Skin of body (tissue), 2 donors: ENCODE results near the gene PTPRD. TPM values are rescaled to one million over a fixed set of nuclear protein-coding genes. Genes with fewer than 3 reads are reported as not detected.

ENCODE experiments used
- DNase-seq: peaks from one replicate; lab custom pipeline; 2025; lab: John Stamatoyannopoulos, UW
- total RNA-seq: library from RNA; depleted of rRNA; stranded (reverse); fragments of >200 nt; gene quantifications from one replicate; pipeline ENCODE4 v1.2.3, GENCODE V29; 2014

The PTPRD gene
- total RNA-seq, 1 donor from 2014 or later = 29.9 TPM

GRCh38 chr9:8832955-8833354 is 1779.8 kb downstream of the PTPRD start:
- DNase-seq = no peak

- DNase-seq = no peak
Observed at GRCh38 chr9:8832386-8832785, 1780.4 kb downstream of the PTPRD start.

GRCh38 chr9:8831568-8831967 is 1781.2 kb downstream of the PTPRD start:
- DNase-seq = no peak

- DNase-seq = no peak
Observed at GRCh38 chr9:8826281-8826680, 1786.5 kb downstream of the PTPRD start.

- DNase-seq = no peak
Observed at GRCh38 chr9:8825585-8826147, 1787.1 kb downstream of the PTPRD start.

- DNase-seq = no peak
Observed at GRCh38 chr9:8823131-8823895, 1789.5 kb downstream of the PTPRD start.

- no peak for DNase-seq
Observed at GRCh38 chr9:8822667-8823025, 1790.2 kb downstream of the PTPRD start.

GRCh38 chr9:8821910-8822666 is 1790.7 kb downstream of the PTPRD start:
- DNase-seq = peak; percentile 29

GRCh38 chr9:8817335-8817734 is 1795.5 kb downstream of the PTPRD start:
- no peak for DNase-seq

GRCh38 chr9:8816361-8816760 is 1796.4 kb downstream of the PTPRD start:
- DNase-seq = no peak

GRCh38 chr9:8815931-8816330 is 1796.9 kb downstream of the PTPRD start:
- no peak for DNase-seq

GRCh38 chr9:8815219-8815618 is 1797.6 kb downstream of the PTPRD start:
- DNase-seq = no peak

GRCh38 chr9:8812888-8813287 is 1799.9 kb downstream of the PTPRD start:
- no peak for DNase-seq

GRCh38 chr9:8809741-8810140 is 1803.1 kb downstream of the PTPRD start:
- DNase-seq = no peak

GRCh38 chr9:8806150-8806549 is 1806.7 kb downstream of the PTPRD start:
- DNase-seq = no peak

GRCh38 chr9:8804613-8805012 is 1808.2 kb downstream of the PTPRD start:
- DNase-seq = no peak

- no peak for DNase-seq
Observed at GRCh38 chr9:8802242-8802641, 1810.6 kb downstream of the PTPRD start.

- no peak for DNase-seq
Observed at GRCh38 chr9:8800196-8800595, 1812.6 kb downstream of the PTPRD start.

GRCh38 chr9:8799615-8800014 is 1813.2 kb downstream of the PTPRD start:
- no peak for DNase-seq

- no peak for DNase-seq
Observed at GRCh38 chr9:8799206-8799605, 1813.6 kb downstream of the PTPRD start.

- peak; percentile 13 for DNase-seq
Observed at GRCh38 chr9:8784838-8785237, 1828.0 kb downstream of the PTPRD start.

- DNase-seq = no peak
Observed at GRCh38 chr9:8783941-8784340, 1828.9 kb downstream of the PTPRD start.

GRCh38 chr9:8782237-8782636 is 1830.6 kb downstream of the PTPRD start:
- no peak for DNase-seq
